GM18951 (cell line): ENCODE data around the gene RP9.

Experiments used
- POLR2A ChIP-seq: IDR thresholded peaks from 4 replicates; pipeline ENCODE4 v1.6.1; 2011; ENCODE audit warnings: mild to moderate bottlenecking; ENCODE audit not compliant: insufficient read length, insufficient read depth; ENCODE audit errors: extremely low read depth
- in situ Hi-C: fragments of 300-500 bp; cut with MboI; formaldehyde crosslinking; loops from one replicate; pipeline ENCODE4 v1.12.0; 2022; ENCODE audit warnings: low sequenced_read_pairs, mixed read lengths, inconsistent platforms; ENCODE audit not compliant: unreplicated experiment

The RP9 gene, protein sequence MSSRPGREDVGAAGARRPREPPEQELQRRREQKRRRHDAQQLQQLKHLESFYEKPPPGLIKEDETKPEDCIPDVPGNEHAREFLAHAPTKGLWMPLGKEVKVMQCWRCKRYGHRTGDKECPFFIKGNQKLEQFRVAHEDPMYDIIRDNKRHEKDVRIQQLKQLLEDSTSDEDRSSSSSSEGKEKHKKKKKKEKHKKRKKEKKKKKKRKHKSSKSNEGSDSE

DNA sequence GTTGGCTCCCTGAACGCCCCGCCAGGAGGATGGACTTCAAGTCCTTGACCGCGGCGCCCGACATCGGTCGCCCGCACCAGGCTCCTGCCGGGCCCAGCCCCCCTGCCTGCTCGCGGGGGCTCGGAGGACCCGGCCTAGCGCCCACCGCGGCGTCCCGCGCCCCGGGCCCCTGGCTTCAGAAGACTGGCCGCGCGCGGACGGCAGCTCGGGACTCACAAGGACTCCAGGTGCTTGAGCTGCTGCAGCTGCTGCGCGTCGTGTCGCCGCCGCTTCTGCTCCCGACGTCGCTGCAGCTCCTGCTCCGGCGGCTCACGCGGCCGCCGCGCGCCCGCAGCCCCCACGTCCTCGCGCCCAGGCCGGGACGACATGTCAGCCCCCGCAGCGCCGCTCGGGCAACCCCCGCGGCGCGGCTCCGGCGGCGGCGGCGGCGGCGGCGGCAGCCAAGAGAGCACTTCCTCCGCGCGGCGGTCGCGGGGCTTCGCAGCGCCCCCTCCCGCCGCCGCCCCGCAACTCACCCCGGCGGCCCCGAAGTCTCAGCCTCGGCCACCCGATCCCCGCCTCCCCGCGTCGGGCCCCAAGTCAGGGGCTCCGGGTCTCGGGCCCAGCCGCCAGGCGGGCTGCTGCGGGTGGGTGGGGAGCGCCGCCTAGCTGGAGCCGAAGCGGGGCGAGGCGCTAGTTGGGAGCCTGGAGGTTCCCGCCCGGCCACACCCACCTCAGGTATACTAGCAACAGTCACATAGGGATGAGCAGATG is at the start of gene RP9:
Gene RP9 (minus strand): TSS at position 400 of the 753 bp plus-strand sequence. CDS start 32 bp downstream, at position 368.
- peak; percentile 84 for TF ChIP-seq POLR2A
- in situ Hi-C loops: no loop called here

DNA sequence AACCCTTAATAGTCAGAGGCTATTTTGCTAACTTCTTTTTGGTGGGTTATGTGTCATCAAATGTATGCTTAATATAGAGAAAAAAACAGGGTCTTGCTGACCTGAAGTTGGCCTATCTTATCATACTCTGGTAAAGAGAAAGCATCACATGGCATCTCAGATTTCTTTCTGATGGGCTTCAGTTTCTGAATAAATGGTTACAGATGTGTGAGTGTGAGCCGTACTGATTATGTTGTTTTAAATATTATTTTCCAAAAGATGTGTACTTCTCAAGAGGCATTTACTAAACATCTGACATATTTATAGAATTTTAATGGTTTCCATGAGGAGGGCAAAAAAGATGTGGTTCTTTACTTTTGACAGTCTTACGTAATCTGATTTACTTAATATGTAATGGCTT is 48.6 kb upstream of the RP9 start:
- TF ChIP-seq POLR2A: no peak
- in situ Hi-C loops: no loop called here

GRCh38 chr7:33157311-33157710 is 48.1 kb upstream of the RP9 start:
- TF ChIP-seq POLR2A: no peak
- in situ Hi-C loops: no loop called here

DNA sequence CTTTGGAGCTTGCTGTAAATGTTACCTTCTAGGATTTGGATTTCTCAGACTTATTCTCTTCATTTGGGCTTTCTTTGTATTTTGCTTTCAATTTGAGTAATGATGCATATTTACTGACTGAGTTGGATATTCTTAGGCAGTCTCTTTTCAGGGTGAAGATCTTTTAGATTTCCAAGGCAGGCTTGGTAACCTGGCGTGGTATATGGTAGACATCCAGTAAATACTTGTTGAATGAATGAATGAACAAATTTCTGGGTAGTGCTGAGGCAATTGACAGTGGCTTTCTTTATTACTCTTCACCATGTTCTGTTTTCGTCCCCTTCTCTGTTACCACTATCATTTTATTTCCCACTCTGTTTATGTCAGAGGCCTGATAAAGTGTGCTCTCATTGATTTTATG is 47.2 kb upstream of the RP9 start:
- TF ChIP-seq POLR2A: no peak
- in situ Hi-C loops: no loop called here

GRCh38 chr7:33155811-33156210 is 46.6 kb upstream of the RP9 start:
- no peak for TF ChIP-seq POLR2A
- in situ Hi-C loops: no loop called here

GRCh38 chr7:33152087-33152486 is 42.9 kb upstream of the RP9 start:
- TF ChIP-seq POLR2A: no peak
- in situ Hi-C loops: no loop called here

DNA sequence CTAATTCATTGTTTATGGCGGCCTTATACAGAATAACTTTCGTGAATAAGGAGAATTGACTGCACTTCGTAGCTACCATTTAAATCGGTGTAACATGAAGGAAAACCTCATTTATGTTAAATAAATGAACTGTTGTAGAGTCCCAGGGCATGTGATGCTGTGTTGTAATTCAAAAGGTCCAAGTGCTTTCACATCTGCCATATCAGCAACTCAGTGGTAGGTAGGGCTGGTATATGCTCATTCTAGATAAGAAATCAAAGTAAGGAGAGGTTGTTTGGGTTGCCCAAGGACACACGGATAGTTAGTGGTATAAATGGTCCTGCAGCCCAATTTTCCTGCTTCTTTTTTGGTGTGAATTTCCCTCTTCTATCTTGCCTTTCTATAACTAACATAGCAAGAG is 36.0 kb upstream of the RP9 start:
- TF ChIP-seq POLR2A: no peak
- in situ Hi-C loops: no loop called here

DNA sequence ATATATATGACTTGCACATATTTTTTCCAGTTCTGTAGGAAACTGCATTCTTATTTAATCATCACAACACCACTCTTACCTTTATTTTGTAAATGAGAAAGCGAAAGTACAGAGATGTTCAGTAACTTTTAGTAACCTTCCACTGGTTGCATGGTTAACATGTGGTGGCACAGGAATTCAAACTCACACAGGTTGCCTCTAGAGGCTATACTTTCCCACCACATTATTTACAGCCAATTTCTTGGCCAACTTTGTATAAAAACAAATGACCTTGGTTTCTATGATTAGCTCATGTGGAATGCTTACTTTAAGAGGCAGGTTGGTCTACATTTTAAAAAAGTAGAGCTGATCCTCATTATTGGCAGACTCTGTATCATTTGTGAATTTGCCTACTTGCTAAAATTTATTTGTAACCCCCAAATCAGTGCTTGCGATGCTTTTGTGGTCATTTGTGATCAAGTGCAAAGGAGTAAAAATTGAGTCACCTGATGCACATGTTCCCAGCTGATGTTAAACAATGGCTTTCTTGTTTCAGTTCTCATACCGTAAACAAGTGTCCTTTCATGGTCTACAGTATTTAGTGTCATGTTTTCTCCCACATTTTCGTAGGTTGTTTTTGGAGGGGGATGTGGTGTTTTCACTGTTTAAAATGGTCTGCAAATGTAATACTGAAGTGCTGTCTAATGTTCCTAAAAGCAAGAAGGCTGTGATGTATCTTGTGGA is 35.0 kb upstream of the RP9 start:
- in situ Hi-C loops: no loop called here
- no peak for TF ChIP-seq POLR2A

DNA sequence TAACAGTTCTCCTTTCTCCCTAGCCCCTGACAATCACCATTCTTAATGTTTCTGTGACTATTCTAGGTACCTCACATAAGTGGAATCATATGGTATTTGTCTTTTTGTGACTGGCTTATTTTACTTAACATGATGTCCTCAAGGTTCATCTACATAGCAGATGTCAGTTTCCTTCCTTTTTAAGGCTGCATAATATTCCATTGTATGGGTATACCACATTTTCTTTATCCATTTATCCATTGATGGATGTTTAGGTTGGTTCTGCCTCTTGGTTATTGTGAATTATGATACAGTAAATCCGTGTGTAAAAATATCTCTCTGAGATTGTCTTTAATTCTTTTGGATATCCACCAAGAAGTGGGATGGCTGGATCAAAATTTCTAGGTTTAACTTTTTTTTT is 33.4 kb upstream of the RP9 start:
- in situ Hi-C loops: no loop called here
- no peak for TF ChIP-seq POLR2A

DNA sequence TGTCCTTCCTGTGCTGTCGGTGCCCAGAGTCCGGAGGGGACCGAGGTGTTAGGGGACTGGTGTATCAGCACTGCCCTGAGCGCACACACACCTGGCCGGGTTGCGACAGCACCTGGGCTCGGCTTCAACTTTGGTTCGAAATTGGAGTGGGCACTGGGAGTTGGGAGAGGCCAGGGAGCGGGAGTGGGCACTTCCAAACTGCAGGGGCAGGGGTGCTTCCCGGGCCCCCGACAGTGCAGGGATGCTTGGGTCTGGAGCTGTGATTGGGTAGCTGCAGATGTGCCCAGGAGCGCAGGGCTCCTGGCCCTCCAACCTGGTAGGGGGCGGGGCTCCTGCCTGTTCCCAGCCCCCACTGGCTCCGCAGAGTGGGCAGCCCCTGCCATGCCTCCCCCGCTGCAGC is 27.9 kb upstream of the RP9 start:
- TF ChIP-seq POLR2A: no peak
- in situ Hi-C loops: no loop called here

GRCh38 chr7:33130184-33130583 is 21.0 kb upstream of the RP9 start:
- in situ Hi-C loops: no loop called here
- no peak for TF ChIP-seq POLR2A

- no peak for TF ChIP-seq POLR2A
- in situ Hi-C loops: no loop called here
Observed at GRCh38 chr7:33129806-33130153, 20.6 kb upstream of the RP9 start.

DNA sequence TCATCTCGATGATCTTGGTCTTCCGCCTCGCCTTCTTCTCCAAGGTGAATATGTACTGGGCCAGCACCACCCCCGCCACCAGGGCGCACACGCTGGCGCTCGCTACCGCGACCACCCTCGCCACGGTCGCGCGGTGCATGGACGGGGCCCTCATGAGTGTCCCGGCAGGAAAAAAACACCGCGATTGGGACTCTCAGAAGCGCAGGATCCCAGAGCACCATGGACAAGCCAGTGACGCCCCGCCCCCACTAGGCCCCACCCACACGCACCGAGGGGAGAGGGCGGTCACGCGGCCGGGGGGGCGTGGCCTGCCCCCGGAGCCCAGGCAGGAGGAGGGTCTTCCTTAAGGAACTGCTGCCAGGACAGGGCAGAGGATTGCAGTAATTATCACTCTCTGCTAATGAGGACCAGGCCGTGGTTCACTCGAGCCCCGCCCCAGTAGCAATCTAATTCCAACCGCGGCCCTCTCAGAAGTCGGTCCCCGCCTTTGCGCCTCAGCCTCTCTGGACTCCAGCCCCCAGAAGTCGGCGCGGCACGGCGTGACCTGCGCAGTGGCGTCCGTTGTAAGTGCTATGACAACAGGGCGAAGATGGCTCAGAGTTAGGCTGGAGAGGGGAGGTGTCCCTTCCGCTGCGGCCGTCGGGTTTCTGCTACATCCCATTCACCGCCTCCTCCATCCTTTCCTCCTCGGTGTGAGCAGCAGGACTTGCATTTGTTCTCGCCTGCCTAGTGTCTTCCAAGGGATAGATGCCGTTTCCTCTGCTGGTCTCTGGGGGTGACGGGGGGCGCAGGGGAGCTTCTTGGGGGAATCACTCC is 20.0 kb upstream of the RP9 start, which contains the start of gene BBS9:
Gene BBS9 (plus strand): TSS at position 575 of the 816 bp plus-strand sequence. CDS start 16,689 bp downstream, outside the sequence.
- TF ChIP-seq POLR2A: peak; percentile 57
- in situ Hi-C loops: no loop called here
